ENCODE measurements around the gene CCN2.

The CCN2 gene

DNA sequence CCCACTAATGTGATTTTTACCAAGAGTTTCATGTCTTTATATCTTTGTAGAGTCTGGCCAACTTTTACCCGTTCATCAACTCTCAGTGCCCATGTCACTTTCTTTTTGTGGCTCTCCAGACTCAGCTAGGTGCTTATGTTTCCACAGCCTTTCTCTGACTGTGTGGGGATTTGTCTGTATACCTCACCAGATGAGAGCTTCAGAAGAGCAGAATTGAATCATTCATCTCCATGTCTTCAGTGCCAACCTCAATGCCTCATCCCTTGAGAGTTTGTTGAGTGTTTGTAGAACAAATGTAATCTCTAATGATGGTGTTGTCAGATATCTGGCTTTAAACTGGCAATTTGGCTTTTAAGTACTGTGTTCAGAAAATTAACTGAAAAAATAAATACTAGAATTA is 16.8 kb upstream of the CCN2 start:
- TF ChIP-seq, protein P1, sequence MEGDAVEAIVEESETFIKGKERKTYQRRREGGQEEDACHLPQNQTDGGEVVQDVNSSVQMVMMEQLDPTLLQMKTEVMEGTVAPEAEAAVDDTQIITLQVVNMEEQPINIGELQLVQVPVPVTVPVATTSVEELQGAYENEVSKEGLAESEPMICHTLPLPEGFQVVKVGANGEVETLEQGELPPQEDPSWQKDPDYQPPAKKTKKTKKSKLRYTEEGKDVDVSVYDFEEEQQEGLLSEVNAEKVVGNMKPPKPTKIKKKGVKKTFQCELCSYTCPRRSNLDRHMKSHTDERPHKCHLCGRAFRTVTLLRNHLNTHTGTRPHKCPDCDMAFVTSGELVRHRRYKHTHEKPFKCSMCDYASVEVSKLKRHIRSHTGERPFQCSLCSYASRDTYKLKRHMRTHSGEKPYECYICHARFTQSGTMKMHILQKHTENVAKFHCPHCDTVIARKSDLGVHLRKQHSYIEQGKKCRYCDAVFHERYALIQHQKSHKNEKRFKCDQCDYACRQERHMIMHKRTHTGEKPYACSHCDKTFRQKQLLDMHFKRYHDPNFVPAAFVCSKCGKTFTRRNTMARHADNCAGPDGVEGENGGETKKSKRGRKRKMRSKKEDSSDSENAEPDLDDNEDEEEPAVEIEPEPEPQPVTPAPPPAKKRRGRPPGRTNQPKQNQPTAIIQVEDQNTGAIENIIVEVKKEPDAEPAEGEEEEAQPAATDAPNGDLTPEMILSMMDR (IDR thresholded peaks at IDR 0.05; ENCODE audit: insufficient read depth, low read depth, low read length, missing control alignments): no peak
- H3K4me3 ChIP-seq (ENCODE audit: low read length): no peak overlapping the region
- DNase-seq (ENCODE audit: low read depth): no peak

DNA sequence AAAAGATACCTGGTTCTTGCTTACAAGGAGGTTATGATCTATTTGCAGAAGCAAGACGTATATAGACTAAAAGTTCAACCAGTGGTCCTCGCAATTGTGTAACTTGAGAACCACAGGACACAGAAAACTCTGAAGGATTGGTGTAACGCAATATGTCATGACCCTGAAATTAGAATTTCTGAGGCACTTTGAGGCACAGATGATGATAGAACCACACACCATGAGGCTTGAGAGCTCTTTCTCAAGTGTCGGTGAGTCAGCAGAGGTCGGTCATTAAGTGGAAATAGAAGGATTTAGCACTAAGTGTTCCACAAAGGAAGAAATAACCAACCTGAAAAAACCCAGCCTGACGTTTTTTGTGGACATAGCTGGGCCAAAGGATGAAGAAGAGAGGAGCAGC is 15.3 kb upstream of the CCN2 start:
- peak; percentile 59 for DNase-seq (ENCODE audit: low read depth)
- TF ChIP-seq, protein P1 (IDR thresholded peaks at IDR 0.05; ENCODE audit: insufficient read depth, low read depth, low read length, missing control alignments): no peak
- H3K4me3 ChIP-seq (ENCODE audit: low read length): no peak overlapping the region

DNA sequence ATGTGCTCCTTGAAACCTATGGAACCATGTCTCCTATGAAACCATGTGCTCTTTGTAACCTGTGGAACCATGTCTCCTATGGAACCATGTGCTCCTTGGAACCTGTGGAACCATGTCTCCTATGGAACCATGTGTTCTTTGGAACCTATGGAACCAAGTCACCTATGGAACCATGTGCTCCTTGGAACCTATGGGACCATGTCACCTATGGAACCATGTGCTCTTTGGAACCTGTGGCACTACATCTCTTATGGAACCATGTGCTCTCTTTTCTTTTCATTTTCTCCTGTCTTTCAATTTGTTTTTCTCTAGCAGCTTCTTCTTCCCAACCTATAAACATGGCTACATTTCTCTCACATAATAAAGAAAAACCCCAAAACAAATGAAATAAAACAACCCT is 11.9 kb upstream of the CCN2 start:
- DNase-seq (ENCODE audit: low read depth): no peak
- no peak overlapping the region for H3K4me3 ChIP-seq (ENCODE audit: low read length)
- TF ChIP-seq, protein P1 (IDR thresholded peaks at IDR 0.05; ENCODE audit: insufficient read depth, low read depth, low read length, missing control alignments): no peak

DNA sequence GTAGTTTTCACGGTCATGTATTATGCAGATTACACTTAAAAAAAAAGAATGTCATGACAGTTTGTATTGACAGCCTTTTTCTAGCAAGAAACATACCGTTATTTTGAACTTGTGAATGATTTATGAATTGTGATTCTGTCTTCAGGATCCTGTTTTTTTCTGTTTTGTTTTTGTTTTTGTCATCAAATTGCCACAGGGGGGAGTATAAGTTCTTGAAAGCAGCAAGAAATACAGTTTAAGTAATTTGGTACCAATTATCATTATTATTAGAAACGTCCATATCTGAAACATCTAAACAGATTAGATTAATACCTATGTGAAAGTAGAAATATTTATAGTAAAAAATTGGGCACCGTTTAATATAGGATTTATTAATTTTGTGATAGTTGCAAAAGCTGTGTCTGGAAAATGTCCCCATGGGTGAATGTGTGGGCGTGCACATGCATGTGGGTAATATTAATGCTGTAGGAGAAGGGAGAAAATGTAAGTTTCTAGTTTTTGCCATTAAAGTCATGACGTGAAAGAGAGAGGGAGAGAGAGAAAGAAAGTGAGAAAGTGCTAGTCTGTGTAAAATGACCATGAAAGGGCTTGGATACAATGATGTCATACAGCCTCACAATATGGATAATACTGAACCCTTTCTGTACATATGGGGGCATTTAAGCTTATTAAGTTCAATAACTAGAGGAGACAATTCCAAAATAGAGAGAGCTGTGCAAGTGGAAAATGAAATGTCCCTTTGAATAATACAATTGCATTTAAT is 9.4 kb upstream of the CCN2 start:
- DNase-seq (ENCODE audit: low read depth): no peak
- TF ChIP-seq, protein P1 (IDR thresholded peaks at IDR 0.05; ENCODE audit: insufficient read depth, low read depth, low read length, missing control alignments): no peak

DNA sequence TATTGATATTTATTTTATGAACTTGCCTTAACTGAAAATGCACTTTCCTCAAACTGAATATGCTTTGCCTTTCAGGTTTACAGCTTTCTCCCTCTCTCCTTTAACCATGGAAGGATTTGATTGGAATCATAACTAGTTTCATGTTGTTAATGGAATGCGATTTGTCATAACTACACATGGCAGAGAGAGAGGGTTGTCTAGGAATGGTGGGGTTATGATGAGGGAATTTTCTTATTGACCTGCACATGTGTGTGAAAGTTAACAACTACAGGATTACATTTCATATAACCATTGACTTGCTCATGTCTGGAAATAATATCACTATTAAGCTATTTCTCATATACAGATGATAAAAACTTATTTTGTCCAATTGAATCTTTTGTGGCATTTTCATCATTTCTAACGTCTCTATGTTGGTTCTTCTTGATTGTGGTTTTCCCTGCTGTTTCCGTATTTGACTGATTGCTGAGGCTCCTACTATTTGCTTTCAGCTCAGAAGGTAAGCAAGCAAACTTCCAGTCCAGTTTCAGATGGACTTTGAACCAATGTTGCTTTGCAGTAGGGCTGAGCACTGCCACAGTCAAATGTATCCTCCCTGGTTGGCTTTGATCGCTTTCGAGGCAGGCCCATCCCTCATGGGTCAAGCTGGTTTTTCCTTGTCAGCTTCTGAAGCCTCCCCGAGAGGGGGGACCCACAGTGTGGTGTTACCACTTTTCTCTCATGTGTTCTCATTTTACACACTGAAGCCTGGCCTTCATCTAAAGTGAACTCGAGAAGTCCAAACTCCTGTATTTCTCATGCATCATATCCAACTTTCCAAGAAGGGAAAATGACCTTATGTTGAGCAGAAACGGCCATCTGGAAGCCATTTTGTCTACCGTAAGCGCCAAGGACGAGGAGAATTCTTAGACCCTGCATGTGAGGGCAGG is 7.6 kb upstream of the CCN2 start:
- DNase-seq (ENCODE audit: low read depth): peak; percentile 11
- TF ChIP-seq, protein P1 (IDR thresholded peaks at IDR 0.05; ENCODE audit: insufficient read depth, low read depth, low read length, missing control alignments): no peak
- H3K4me3 ChIP-seq (ENCODE audit: low read length): no peak overlapping the region

More for the DNA sequence above, 9.4 kb upstream of the CCN2 start:
- H3K4me3 ChIP-seq (ENCODE audit: low read length): no peak overlapping the region

DNA sequence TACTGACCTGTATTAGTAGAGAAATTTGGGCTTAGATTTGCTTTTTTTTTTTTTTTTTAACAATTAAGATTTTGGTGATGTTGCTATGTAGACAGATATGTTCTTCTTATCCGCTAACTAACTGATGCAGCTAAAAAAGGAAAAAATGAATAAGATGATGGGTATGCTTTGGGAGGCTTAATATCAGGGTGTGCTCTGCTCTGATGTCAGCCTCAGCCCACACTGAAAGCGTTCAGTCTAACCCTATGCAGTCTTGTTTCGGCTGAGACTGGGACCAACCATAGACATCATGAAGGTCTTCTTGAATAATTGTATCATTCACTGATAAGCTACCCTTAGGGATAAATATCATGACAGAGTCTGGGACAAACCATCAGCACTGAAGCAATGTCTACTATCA is 6.9 kb upstream of the CCN2 start:
- DNase-seq (ENCODE audit: low read depth): no peak
- H3K4me3 ChIP-seq (ENCODE audit: low read length): no peak overlapping the region
- TF ChIP-seq, protein P1 (IDR thresholded peaks at IDR 0.05; ENCODE audit: insufficient read depth, low read depth, low read length, missing control alignments): no peak

Data from epithelial cell of esophagus (primary cell).